Measurements from ENCODE around the gene SUSD1. TPM values are rescaled to one million over a fixed set of nuclear protein-coding genes. Genes with fewer than 3 reads are reported as not detected.
"Not testable (repeated sequence)": the region's sequence is repeated elsewhere in the genome, so short reads cannot be mapped to it uniquely, and the experiment has no call there.

The SUSD1 gene
- total RNA-seq, 2 donors from 2014 or later, result 7.8 to 7.9 TPM

- no peak for TF ChIP-seq CTCF (IDR thresholded peaks at IDR 0.05)
- no peak for TF ChIP-seq POLR2A (IDR thresholded peaks at IDR 0.05)
- Histone ChIP-seq H3K27ac (peak overlapping the region in 2 of 4 donors; percentile 36 to 60), H3K4me3 (no peak overlapping the region), H3K27me3 (no peaks in the 10 kb centered on the region), H3K9me3 (no peaks in the 10 kb centered on the region), H3K36me3 (replicated peaks in 1 of 2; ENCODE audit: insufficient read depth in 1 of 2, low read depth in 2 of 2) (no peaks in the 10 kb centered on the region), H3K4me1 (peaks cover 23% of the 10 kb centered on the region)
- DNase-seq (no peak), ATAC-seq (no peak)
- intact Hi-C loops (cut with DNase I), result loop anchor here (5.0 kb wide), 1 partner anchor 318 kb away; no protein-coding TSS in a partner anchor
- 19 to 20% methylated on average over 2 of the region's 2 CpGs for WGBS, 2 donors
Observed at GRCh38 chr9:112075009-112075378, 100.1 kb downstream of the SUSD1 start.

DNA sequence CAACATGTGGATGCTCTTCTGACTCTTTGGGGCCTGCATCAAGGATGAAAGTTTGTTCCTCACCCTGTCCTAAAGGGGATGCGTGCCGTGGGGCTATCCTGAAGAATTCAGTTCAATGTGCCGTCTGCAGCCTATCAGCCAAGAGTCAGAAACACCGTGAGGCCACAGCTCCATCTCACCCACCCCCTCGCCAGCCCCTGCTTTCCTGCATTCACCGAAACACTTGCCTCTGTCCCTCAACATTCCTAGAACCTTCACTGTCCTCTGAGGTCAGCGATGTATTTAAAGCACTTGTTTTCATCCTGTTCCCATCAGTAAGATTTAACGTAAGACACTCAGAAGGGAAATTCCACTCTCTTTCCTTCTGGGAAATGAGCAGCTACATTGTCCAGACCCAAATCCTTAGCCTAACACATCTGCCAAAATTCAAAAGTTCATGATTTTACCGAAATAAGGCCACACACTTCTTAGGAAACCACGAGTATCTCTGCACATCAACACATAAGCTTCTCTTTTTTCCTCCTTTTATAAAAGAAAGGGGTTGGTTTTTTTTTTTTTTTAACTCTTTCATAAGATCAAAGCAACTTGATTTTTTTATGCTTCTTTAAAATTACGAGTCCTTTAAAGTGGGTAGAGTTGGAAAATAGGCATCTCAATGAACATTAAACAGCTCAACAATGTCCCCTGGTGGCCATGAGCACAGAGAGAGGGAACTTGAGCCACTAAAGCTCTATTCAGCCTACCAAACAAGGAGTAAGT lies 100.7 kb downstream of the SUSD1 start:
- peak overlapping the region in 3 of 4 donors; percentile 9 to 60 (median 36) for H3K27ac ChIP-seq
- H3K9me3 ChIP-seq, result no peaks in the 10 kb centered on the region
- no peak for TF ChIP-seq POLR2A (IDR thresholded peaks at IDR 0.05)
- TF ChIP-seq CTCF (IDR thresholded peaks at IDR 0.05), result peak; percentile 47 to 94 (median 91)
- WGBS, 2 donors, result 62 to 67% methylated on average over 11 of the region's 11 CpGs
- H3K4me3 ChIP-seq, result no peak overlapping the region
- H3K27me3 ChIP-seq, result no peaks in the 10 kb centered on the region
- peak; percentile 56 to 76 (median 69) for DNase-seq
- ATAC-seq, result peak; percentile 74
- H3K36me3 ChIP-seq (replicated peaks in 1 of 2; ENCODE audit: insufficient read depth in 1 of 2, low read depth in 2 of 2), result no peaks in the 10 kb centered on the region
- H3K4me1 ChIP-seq, result peaks cover 24% of the 10 kb centered on the region
- intact Hi-C loops (cut with DNase I), result loop anchor here (5.0 kb wide), 1 partner anchor 317 kb away; no protein-coding TSS in a partner anchor

DNA sequence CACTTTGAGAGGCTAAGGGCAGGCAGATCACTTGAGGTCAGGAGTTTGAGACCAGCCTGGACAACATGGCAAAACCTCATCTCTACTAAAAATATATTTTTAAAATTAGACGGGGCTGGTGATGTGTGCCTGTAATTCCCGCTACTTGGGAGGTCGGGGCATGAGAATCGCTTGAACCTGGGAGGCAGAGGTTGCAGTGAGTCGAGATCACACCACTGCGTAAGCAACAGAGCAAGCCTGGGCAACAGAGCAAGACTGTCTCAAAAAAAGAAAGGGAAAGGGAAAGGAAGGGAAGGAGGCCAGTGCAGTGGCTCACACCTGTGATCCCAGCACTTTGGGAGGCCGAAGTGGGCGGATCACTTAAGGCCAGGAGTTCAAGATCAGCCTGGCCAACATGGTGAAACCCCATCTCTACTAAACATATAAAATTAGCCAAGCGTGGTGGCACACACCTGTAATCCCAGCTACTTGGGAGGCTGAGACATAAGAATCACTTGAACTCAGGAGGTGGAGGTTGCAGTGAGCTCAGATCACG lies 101.4 kb downstream of the SUSD1 start:
- not testable (repeated sequence) for ATAC-seq, H3K9me3 ChIP-seq

DNA sequence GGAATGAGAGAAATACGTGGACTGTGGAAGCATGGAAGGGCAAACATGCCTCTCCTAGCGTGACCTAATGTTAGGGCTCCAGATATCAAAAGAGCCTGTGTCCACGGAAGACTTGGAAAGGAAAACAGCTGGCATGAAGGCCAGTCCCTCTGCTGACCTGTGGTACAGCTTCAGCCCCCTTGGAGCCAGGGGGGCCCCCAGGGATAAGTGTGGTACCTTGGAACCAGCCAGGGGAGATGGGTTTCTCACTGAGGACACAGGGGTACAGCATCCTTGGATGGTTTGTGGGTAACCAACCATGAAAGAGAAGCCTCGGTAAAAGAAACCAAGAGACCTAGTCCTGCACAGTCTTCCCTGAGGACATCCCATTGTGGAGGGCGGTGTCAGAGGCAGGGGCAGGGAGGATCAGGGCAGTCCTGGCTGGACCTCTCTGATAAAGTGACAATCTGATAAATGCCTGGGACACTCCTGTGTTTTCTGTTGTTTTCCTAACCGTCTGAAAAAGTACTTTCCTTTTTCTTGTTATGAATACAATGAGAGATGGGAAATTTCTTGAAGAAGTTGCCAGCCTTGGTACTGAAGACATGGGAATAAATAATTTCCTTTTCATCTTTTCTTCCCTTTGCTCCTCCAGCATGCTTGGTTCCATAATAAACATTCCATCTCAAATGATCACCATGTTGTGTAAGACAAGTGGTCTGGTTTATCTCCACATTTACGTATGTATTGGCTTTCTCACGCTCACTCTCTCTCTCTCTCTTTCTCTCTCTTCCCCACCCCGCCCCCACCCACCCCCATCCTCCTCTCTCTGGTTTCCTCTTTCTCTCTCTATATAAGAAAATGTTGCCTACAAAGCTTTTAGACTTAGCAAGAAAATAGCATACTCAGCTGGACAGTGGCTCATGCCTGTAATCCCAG lies 102.1 kb downstream of the SUSD1 start:
- Histone ChIP-seq H3K4me1 (peaks cover 33% of the 10 kb centered on the region), H3K9me3 (no peaks in the 10 kb centered on the region), H3K27ac (peak overlapping the region in 2 of 4 donors; percentile 18 to 36), H3K36me3 (replicated peaks in 1 of 2; ENCODE audit: insufficient read depth in 1 of 2, low read depth in 2 of 2) (no peaks in the 10 kb centered on the region), H3K27me3 (no peaks in the 10 kb centered on the region), H3K4me3 (no peak overlapping the region)
- intact Hi-C loops (cut with DNase I), result no loop called here
- DNase-seq (no peak), ATAC-seq (no peak)
- TF ChIP-seq CTCF (IDR thresholded peaks at IDR 0.05), result no peak
- no peak for TF ChIP-seq POLR2A (IDR thresholded peaks at IDR 0.05)
- WGBS, 2 donors, result 59 to 64% methylated on average over 9 of the region's 9 CpGs

More for the DNA sequence above, 101.4 kb downstream of the SUSD1 start:
- intact Hi-C loops (cut with DNase I); H3K4me3 ChIP-seq; H3K36me3 ChIP-seq (replicated peaks in 1 of 2; ENCODE audit: insufficient read depth in 1 of 2, low read depth in 2 of 2); DNase-seq; H3K27me3 ChIP-seq: not testable (repeated sequence)
- WGBS, 2 donors, result 87 to 92% methylated on average over 10 of the region's 10 CpGs
- Histone ChIP-seq H3K27ac (peak overlapping the region in 3 of 4 donors; percentile 9 to 60 (median 36)), H3K4me1 (peaks cover 30% of the 10 kb centered on the region)

All from body of pancreas (tissue), 4 donors.